UCSD-AML1 (cell line): ENCODE results near the gene HAPSTR1.

Experiments
- DNase-seq: peaks from one replicate; lab custom pipeline; 2025; ENCODE audit not compliant: unreplicated experiment; lab: John Stamatoyannopoulos, UW

Gene HAPSTR1

DNA sequence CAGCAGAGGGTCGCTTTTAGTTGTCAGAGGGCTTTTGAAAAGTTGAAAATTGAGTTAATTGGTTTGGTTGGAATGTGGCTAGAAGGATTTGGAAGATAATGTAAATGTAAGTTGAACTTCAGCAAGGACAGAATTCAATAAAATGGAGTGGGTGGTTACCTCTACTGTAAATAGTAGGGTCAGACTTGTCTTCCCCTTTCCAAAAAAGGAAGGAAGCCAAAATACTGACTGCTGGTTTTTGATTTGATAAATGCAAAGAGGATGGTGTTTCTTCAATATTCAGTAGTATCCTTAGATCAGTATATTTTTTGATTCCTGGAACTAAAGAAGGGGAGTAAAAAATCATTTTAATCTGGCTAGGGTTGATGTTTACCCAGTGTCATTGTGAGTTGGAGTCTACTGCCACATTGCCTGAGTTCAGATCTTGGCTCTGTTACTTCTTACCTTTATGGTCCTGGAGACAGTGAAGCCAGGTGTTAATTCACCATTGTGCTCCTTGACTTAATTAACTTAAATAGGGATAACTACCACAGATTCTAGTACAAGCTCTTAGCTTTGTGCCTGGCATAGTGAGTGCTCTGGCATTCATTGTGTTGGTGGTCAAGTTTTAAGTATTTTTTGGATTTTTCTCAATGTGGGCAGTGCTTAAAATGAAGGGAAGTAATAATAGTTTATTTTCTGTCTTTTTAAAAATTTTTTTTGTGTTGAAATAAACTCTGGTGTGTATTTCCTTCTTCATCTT is 4.4 kb downstream of the HAPSTR1 start:
- no peak for DNase-seq

- DNase-seq, result no peak
Measured at GRCh38 chr16:9096416-9096952, 5.0 kb downstream of the HAPSTR1 start.

- no peak for DNase-seq
Measured at GRCh38 chr16:9097266-9098219, 6.1 kb downstream of the HAPSTR1 start.

GRCh38 chr16:9098377-9099090 is 7.1 kb downstream of the HAPSTR1 start:
- DNase-seq, result no peak

DNA sequence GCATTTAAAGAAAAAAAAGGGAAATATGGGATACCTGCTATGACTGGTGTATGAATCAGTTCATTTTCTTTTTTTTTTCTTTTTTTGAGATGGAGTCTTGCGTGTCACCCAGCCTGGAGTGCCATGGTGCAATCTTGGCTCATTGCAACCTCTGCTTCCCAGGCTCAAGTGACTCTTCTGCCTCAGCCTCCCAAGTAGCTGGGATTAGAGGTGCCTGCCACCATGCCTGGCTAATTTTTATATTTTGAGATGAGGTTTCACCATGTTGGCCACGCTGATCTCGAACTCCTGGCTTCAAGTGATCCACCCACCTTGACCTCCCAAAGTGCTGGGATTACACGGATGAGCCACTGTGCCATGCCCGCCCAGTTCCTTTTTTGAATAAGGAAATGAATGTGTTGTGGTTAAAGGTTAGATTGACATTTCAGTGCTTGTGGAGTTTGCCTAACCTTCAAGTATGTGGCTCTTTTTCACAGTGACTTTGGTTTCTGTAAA is 7.7 kb downstream of the HAPSTR1 start:
- DNase-seq, result no peak

- no peak for DNase-seq
Measured at GRCh38 chr16:9102379-9102778, 10.9 kb downstream of the HAPSTR1 start.

DNA sequence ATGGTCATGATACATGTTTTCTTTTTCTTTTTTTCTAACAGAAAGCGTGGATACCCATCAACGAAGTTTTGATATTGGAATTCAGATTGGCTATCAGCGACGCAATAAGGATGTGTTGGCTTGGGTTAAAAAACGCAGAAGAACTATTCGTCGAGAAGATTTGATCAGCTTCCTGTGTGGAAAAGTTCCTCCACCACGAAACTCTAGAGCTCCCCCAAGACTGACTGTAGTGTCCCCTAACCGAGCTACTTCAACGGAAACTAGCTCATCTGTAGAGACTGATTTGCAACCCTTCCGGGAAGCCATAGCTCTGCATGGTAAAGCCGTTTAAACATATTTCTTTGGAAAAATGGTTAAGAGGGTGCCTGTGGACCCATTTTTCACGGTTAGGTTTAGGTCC is 11.5 kb downstream of the HAPSTR1 start:
- no peak for DNase-seq

DNA sequence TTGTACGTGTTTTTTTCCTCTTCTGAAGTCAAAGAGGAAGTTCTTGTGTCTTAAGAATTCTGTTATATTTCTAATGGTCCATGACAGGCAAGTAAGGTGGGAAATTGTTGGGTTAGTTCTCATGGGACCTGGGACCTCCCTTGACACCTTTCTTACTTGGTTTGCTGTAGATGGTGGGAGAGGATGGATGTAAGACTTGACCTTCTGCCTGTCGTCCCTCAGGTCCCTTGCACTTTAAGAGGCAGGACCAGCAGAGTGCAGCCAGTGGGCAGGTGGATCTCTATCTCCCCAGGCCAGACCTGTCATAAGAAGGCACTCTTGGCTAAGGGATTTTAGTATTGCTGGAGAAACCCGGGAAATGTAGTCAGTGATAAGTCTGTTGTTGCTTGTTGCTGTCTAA is 12.1 kb downstream of the HAPSTR1 start:
- DNase-seq, result no peak

- no peak for DNase-seq
Measured at GRCh38 chr16:9105189-9105588, 13.7 kb downstream of the HAPSTR1 start.

- no peak for DNase-seq
Measured at GRCh38 chr16:9107025-9107970, 15.9 kb downstream of the HAPSTR1 start.

DNA sequence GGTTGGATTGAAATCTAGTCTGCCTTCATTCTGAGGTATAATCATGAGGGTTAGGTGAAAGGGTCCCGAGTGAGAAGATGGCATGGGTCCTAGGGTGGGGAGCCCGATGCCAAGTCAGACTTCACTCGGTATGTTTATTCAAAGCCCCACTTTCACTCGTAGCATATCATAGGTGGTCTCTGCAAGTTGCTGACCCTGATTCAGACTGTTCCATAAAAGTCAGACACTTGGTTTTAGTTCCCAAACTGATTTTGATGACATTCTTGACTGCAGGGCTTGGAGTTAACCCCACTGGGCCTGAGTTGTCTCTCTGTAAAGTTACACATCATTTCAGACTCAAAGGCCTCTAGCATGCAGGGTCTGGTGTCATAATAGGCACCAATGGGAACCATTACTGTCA is 17.8 kb downstream of the HAPSTR1 start:
- DNase-seq, result no peak

GRCh38 chr16:9112166-9112843 is 20.9 kb downstream of the HAPSTR1 start:
- DNase-seq, result no peak

DNA sequence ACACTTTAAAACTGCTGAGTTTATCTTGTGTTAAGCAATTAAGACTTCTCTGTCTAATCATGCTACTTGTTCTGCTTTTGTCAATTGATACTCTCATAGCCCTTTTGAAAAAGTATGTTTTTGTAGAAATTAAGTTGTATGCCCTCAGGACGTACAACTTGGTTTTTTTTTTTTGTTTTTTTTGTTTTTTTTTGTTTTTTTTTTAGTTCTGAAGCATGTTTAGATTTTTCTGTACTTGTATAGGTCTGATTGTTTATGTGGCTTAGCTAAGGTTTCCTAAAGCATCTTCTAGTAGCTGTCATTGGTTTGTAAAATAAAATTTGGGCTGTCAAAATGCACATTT is 21.4 kb downstream of the HAPSTR1 start:
- no peak for DNase-seq

- no peak for DNase-seq
Measured at GRCh38 chr16:9113707-9114106, 22.3 kb downstream of the HAPSTR1 start.

DNA sequence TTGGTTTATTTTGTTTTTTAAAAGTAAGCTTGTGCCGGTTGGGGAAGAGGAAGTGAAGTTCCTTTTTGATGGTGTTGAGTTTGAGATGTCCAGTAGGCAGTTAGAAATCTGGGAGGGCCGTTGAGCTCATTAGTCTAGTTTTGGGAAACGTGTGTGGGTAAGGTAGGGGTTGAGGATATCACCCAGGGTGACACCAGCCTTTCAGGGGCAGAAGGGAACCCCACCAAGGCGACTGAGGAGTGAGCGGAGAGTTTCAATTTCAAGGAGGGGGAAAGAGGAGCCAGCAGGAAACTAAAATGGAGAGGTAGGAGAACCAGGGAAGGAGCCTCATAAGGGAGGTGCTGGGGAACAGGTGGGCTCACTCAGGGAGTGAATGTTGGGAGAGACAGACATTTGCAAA is 22.7 kb downstream of the HAPSTR1 start:
- DNase-seq, result no peak

DNA sequence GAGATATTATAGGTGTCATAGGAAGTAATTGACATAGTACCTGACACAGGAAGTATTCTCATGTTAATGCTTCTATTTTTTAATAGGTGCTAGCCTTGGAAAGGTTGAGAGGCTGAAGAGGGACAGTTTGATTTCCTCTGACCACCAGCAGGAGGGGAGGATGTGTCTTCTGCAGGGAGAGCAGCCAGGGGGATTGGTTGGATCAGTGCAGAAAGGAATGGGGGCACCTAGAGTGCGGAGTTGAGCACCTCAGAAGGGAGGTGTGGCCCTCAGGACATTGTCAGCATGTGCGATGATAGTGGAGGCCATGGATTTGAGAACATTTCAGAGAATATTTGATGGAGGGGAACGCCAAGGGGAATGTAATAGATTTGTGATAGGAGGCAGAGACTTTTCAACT is 23.4 kb downstream of the HAPSTR1 start:
- DNase-seq, result no peak

DNA sequence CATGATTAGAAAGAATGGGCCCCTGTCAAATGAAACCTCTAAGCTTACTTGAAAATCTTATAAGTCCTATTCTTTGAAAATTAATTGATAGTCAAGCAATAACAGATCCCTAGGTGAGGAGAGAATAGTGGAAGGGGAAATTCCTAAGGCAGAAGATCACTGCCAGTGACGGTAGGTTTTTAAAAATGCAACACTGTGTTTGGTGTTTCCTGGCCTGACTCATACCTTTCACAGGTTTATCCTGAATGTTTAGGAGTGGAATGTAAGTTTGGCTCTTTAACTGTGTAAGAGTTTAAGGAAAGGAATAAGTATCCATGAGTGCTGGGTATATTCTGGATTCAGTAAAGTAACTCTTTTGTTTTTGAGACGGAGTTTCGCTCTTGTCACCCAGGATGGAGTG is 23.8 kb downstream of the HAPSTR1 start:
- no peak for DNase-seq

GRCh38 chr16:9116141-9116540 is 24.7 kb downstream of the HAPSTR1 start:
- no peak for DNase-seq

DNA sequence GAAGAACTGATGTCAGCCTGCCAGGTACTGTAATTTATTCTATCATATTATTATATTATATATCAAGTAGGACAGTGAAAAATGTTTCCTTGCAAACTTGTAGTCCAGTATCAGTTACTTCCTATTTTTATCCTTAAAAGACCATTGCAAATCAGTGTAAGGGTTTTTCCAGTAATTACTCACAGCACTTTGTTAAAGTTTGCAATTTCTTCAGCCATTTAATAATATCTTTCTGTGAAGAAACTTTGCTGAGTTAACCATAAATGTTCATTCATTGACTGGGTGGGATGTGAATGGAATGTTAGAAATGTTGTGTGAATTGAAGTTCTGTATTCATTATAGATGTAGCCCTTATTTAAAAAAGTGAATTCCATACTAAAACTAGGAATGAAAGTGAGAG is 26.7 kb downstream of the HAPSTR1 start:
- DNase-seq, result no peak

DNA sequence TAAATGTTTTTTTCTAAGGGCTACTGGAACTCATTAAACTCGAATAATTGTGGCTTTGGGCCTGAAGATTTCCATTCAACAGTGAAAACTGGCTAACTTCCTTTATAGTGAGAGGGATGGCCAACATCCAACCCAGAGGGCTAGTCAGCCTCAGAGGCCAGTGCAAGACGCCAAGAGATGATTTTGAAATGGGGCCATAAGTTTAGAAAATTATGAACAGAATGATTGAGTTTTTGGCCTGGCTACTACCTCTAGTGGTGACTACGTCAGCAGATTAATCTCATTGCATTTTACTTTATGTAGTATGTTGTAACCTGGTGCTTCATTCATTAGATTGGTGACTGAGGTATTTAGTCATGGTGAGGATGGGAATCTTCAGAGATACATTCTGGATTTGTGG is 28.4 kb downstream of the HAPSTR1 start:
- no peak for DNase-seq
